Fibroblast of gingiva (primary cell): Measurements from ENCODE around the gene PLXNA1.
A peak's percentile ranks its signal among the peaks of the same experiment; 100 is the strongest.

Experiments
- DNase-seq: peaks from one replicate; pipeline ENCODE4 v3.0.0-alpha.2; 2011; ENCODE audit warnings: low read depth

The PLXNA1 gene

GRCh38 chr3:127002195-127003174 is 19.6 kb downstream of the PLXNA1 start:
- peak; percentile 96 for DNase-seq

- DNase-seq, result no peak
Observed at GRCh38 chr3:127003175-127003555, 20.2 kb downstream of the PLXNA1 start.

- DNase-seq, result no peak
Observed at GRCh38 chr3:127003601-127004280, 20.8 kb downstream of the PLXNA1 start.

GRCh38 chr3:127004641-127005397 is 21.9 kb downstream of the PLXNA1 start:
- no peak for DNase-seq

- DNase-seq, result no peak
Observed at GRCh38 chr3:127005864-127006500, 23.1 kb downstream of the PLXNA1 start.

- DNase-seq, result no peak
Observed at GRCh38 chr3:127006781-127007436, 24.0 kb downstream of the PLXNA1 start.

GRCh38 chr3:127008236-127008635 is 25.3 kb downstream of the PLXNA1 start:
- no peak for DNase-seq

- no peak for DNase-seq
Observed at GRCh38 chr3:127009531-127009930, 26.6 kb downstream of the PLXNA1 start.

GRCh38 chr3:127011270-127011992 is 28.5 kb downstream of the PLXNA1 start:
- peak; percentile 92 for DNase-seq

GRCh38 chr3:127012091-127012490 is 29.2 kb downstream of the PLXNA1 start:
- DNase-seq, result no peak

- no peak for DNase-seq
Observed at GRCh38 chr3:127013181-127013580, 30.3 kb downstream of the PLXNA1 start.

GRCh38 chr3:127013758-127014535 is 31.0 kb downstream of the PLXNA1 start:
- no peak for DNase-seq

GRCh38 chr3:127014536-127015281 is 31.8 kb downstream of the PLXNA1 start:
- no peak for DNase-seq

- DNase-seq, result no peak
Observed at GRCh38 chr3:127015282-127016042, 32.5 kb downstream of the PLXNA1 start.

- no peak for DNase-seq
Observed at GRCh38 chr3:127016043-127016343, 33.1 kb downstream of the PLXNA1 start.

GRCh38 chr3:127016461-127016860 is 33.5 kb downstream of the PLXNA1 start:
- no peak for DNase-seq

- DNase-seq, result no peak
Observed at GRCh38 chr3:127017229-127017628, 34.3 kb downstream of the PLXNA1 start.

GRCh38 chr3:127017781-127018180 is 34.9 kb downstream of the PLXNA1 start:
- DNase-seq, result no peak
